D721Med (cell line): ENCODE measurements around the gene TOR1B.

Source experiments
- DNase-seq: peaks from one replicate; pipeline ENCODE4 v3.0.0; 2011; ENCODE audit warnings: low spot score; ENCODE audit not compliant: insufficient read length
- FAIRE-seq: peaks from 2 replicates; lab custom pipeline; 2011; peaks lifted over from hg19 to GRCh38; lab: Jason Lieb, UNC
- TF ChIP-seq, protein P1 (sequence below): IDR thresholded peaks from 2 replicates; pipeline ENCODE4 v1.5.1; 2012; ENCODE audit warnings: mild to moderate bottlenecking, control low read depth; ENCODE audit not compliant: insufficient read depth; ENCODE audit errors: missing control alignments

TOR1B gene

DNA sequence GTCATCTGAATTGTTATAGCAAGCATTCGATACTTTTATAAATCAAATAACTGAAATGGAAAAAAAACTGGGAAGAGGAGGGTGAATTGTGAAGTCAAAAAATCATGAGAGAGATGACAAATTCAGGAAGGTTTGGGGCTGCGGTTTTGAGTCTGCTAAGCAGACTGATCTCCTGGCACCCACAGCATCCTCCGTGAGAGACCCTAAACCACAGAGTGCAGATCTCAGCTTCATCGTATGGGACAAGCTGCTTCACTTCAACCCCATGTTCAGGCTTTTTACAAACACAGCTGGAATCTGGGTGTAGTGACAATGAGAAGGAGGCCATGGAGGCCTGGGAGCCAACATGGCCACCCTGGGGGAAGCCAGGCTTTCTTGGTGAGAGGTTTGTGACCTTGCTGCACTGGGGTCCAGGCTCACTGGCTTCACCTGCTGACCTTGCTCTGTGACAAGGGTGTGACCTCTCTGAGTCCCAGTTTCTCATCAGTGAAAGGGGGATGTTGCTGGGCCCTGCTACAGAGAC lies 51.7 kb downstream of the TOR1B start:
- no peak for DNase-seq
- no peak for FAIRE-seq
- TF ChIP-seq, protein P1, sequence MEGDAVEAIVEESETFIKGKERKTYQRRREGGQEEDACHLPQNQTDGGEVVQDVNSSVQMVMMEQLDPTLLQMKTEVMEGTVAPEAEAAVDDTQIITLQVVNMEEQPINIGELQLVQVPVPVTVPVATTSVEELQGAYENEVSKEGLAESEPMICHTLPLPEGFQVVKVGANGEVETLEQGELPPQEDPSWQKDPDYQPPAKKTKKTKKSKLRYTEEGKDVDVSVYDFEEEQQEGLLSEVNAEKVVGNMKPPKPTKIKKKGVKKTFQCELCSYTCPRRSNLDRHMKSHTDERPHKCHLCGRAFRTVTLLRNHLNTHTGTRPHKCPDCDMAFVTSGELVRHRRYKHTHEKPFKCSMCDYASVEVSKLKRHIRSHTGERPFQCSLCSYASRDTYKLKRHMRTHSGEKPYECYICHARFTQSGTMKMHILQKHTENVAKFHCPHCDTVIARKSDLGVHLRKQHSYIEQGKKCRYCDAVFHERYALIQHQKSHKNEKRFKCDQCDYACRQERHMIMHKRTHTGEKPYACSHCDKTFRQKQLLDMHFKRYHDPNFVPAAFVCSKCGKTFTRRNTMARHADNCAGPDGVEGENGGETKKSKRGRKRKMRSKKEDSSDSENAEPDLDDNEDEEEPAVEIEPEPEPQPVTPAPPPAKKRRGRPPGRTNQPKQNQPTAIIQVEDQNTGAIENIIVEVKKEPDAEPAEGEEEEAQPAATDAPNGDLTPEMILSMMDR = no peak

DNA sequence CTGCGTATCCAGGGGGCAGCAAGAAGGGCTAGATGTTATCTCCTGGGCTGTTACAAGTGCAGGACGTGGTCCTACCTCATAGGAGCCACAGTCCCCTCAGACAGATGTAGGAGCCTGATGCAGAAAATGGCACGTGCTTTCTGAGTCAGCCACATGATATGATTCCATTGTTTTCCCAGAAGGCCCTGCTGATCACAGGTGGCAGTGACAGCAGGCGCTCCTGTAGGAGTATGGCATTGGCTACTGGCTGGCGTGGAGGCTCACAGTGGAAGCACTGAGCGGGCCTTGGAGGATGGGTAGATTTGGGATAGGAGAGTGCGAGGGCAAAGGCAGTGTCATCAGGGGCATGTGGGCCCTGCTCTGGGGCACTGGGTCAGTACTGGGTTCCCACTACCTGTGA lies 54.2 kb downstream of the TOR1B start:
- FAIRE-seq = no peak
- TF ChIP-seq, protein P1 = no peak
- DNase-seq = no peak

DNA sequence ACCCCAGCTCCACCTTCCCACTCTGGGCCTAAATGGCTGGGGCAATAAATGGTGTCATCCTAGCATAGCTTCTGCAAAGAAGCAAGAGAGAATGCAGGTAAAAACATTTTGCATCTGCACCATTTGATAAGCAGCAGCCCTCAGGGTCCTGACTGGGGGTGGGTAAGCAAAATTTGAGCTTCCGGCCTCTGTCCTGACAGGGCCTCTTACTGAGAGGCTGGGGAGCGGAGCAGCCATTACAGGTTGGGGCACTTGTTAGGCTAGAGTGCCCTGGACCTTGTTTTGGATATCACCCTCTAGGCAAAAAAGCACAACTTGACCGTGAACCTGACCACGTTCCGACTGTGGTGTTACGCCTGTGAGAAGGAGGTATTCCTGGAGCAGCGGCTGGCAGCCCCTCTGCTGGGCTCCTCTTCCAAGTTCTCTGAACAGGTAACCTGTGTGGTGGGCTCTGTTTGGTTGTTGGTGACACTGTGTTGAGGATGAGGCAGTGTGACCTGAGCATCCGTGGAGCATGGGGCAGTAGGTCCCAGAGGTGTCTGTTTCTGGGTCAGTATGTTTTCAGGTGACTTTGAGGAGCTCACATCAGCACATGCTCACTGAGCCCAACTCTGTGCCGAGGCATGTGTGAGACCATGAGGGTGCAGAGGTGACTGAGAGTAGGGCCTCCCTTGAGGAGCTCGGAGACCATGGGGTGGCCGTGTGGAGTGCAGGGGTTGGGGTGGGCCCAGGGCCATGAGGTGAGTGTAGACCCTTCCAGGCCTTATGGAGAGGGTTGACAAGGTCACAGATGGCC lies 55.4 kb downstream of the TOR1B start:
- DNase-seq = no peak
- no peak for FAIRE-seq
- TF ChIP-seq, protein P1 = no peak
